ENCODE results near the gene CEBPB.

DNA sequence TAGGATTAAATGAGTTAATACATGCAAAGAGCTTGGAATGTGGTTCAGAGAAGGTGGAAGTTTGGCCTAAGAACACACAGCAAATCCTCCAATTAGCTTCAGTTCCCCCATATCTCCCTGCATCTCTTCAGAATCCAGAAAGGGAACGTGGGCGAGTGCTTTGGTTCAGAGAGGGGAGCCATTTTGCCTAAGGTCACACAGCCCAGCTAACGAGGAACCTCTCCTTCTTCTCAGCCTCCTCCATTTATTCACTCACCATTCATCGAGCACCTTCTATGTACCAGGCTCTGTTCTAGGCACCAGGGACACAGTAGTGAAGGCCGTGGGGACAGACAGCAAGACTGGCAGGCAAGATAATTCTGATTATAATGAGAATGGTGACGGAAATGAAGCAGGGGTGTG is 2.3 kb upstream of the CEBPB start:
- TF ChIP-seq, protein P1, sequence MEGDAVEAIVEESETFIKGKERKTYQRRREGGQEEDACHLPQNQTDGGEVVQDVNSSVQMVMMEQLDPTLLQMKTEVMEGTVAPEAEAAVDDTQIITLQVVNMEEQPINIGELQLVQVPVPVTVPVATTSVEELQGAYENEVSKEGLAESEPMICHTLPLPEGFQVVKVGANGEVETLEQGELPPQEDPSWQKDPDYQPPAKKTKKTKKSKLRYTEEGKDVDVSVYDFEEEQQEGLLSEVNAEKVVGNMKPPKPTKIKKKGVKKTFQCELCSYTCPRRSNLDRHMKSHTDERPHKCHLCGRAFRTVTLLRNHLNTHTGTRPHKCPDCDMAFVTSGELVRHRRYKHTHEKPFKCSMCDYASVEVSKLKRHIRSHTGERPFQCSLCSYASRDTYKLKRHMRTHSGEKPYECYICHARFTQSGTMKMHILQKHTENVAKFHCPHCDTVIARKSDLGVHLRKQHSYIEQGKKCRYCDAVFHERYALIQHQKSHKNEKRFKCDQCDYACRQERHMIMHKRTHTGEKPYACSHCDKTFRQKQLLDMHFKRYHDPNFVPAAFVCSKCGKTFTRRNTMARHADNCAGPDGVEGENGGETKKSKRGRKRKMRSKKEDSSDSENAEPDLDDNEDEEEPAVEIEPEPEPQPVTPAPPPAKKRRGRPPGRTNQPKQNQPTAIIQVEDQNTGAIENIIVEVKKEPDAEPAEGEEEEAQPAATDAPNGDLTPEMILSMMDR (optimal IDR thresholded peaks at IDR 0.05 in 1 of 3, IDR thresholded peaks at IDR 0.05 in 1 of 3, conservative IDR thresholded peaks at IDR 0.05 in 1 of 3; ENCODE audit: extremely low read depth in 1 of 3, insufficient read depth in 2 of 3, low read length in 3 of 3), result no peak
- TF ChIP-seq EZH2 (IDR thresholded peaks at IDR 0.05; ENCODE audit: low read length), result no peak
